OCI-M2 (cell line): ENCODE results near the gene HBP1.
"Not testable (repeated sequence)": the region's sequence is repeated elsewhere in the genome, so short reads cannot be mapped to it uniquely, and the experiment has no call there.

Source experiments
- DNase-seq: peaks from one replicate; lab custom pipeline; 2025; ENCODE audit not compliant: unreplicated experiment; lab: John Stamatoyannopoulos, UW

HBP1 gene

DNA sequence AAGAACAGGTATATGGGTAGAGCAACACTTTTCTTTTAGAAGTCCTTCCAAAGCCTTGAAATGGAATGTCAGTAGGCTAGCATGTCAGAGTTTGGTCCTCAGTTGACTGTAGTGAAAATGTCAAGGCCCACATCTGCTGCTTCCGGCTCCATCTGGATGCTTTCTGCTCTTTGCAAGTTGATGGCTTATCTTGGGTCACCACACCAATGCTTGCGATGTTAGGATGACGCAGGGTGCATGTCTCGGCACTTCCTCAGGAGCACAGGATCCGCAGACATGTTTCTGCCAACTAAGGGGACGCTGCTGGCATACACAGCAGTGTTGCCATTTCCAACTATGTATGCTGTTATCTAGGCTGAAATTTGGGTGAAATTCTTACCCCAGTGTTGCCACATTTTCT lies 14.0 kb upstream of the HBP1 start:
- no peak for DNase-seq

DNA sequence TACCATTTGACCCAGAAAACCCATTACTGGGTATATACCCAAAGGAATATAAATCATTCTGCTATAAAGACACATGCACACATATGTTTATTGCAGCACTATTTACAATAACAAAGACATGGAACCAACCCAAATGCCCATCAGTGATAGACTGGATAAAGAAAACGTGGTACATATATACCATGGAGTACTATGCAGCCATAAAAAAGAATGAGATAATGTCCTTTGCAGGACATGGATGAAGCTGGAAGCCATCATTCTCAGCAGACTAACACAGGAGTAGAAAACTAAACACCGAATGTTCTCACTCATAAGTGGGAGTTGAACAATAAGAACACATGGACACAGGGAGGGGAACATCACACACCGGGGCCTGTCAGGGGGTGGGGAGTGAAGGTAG lies 13.1 kb upstream of the HBP1 start:
- not testable (repeated sequence) for DNase-seq

DNA sequence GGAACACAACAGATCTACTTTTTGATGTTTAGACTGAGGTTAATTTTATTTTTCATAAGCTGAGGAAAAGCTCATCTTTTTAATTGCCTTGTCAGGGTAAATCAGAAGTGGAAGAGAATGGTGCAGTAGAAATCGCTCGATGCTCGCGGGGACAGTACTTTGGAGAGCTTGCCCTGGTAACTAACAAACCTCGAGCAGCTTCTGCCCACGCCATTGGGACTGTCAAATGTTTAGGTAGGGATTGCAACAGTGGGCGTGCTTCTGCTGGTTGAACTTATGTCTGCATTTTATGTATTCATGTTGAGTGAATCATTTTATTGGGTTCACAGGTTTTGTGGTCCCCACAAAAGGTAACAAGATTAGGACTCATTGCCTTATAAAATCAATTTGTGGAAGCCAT lies 11.7 kb upstream of the HBP1 start:
- DNase-seq: no peak

DNA sequence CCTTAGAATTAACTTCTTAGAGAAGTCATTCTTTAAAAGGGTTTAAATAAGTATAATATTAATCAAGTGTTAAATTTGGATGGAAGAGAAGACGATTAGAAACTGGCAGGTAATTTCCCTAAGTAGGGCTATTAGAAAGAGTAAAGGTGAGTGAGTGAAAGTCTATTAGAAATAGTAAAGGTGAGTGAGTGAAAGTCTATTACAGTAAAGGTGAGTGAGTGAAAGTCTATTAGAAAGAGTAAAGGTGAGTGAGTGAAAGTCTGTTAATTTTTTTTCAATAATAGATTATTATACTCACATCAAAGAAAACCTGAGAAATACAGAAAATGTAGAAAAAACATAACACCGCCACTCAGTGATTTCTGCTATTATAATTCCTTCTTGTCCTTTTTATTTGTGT lies 10.8 kb upstream of the HBP1 start:
- no peak for DNase-seq

DNA sequence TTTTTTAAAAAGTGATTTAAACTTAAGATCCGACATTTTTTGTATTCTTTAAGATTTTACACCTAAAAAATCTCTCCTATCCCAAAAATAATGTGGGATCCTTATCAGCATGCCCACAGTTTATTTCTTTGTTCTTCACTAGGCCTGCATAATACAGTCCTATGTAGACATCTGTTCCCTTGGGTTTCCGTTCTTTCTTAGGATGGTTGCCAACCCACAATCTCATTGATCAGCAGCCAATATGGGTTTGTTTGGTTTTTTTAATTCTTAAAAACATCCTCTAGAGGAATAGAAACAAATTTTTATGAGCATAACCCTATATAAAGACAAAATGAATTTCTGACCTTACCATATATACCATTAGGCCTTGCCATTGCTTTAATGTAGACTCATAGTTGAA lies 8.4 kb upstream of the HBP1 start:
- no peak for DNase-seq

DNA sequence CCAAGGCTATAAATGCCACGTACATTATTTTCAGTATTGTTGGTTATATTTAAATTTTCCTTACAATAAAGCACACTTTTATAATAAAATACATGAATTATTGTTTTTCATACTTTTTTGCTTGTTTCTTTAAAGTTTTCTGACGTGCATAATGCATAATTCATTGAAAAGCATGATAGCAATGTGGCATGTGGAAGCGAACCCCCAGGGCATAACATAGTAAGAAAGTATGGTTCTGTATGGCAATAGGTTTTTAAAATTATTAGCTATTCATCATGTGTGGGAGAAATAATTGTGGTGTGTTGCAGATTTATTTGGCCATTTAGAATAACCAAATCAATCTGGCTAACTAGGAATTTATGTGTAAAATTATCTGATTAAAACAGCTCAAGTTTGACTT lies 7.4 kb upstream of the HBP1 start:
- no peak for DNase-seq

DNA sequence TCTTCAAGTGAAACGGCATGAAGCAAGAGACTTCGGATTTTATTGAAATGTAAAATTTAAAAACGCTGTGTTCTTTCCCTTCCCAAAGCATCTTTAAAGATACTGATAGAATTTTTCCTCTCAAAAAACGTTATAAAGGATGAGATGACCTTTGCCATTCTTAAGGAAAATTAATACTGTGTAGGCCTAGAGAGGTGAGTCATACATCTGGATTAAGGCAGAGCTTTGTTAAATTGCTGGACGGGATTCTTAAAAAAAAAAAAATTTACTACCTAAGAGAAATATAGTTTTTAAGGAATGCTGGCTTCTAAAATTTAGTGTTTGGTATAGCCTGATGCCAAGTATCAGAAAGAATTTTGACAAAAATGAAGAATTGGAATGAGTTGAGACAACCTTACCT lies 6.3 kb upstream of the HBP1 start:
- no peak for DNase-seq

DNA sequence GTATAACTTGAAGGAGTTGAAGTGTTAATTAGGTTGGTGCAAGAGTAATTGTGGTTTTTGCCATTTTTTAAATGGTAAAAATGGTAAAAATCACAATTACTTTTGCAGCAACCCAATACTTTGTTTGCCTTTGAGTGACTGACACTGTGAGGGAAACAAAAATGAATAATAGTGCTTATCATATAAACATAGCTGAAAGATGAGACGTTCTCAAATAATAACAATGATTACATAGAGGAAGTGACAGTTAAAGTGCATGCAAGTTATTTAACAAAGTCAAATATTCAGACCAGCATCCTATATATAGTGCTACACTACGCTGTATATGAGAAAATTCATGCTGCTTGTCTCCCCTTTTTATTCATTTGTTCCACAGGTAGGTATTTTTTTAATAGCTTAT lies 4.7 kb upstream of the HBP1 start:
- DNase-seq: no peak

DNA sequence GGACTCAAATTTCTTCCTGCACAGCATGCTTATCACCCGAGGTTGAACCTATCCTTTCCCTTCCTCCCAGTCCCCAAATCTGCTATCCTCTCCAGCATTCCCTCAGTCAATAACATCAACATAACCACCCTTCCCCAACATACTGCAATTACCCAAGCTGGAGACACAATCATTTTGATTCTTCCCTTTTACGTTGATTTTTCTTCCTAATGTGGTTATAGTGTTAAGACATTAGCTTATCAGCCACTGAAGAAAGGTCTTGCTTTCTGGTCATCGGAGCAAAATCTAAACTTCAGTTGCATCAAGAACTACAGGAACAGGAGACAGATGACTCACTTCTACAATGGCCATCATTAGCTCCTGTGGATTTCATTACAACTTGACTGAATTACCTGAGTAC lies 3.5 kb upstream of the HBP1 start:
- DNase-seq: no peak

DNA sequence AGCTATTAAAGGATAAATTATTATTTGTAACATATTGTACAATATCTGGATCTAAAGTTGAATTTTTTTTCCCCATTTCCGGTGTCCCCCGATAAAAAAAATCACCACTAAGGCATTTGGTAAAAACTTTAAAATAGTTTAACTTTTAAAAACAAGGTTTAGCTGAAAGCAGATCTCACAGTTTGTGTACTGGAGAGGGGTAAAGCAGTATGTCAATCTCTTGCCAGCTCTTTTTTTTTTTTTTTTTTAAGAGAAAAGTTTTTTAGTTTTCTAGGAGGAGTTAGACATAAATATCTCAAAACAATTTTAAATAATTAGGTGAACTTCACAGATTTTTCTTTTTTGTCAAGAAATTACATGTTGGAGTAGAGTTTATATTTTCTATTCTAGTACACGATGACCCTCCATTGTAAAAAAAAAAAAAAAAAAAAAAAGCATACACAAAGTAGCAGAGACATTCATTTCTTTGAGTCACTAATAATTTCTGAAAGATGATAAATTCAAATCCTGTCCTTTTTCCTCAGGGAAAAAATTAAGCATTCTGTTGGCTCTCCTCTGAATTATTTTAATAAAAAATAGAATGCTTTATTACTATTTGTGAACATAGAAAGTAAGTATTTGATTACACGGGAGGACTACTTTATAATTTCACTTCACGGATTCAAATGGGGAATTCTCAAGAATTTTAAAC lies 1.9 kb upstream of the HBP1 start:
- DNase-seq: no peak

DNA sequence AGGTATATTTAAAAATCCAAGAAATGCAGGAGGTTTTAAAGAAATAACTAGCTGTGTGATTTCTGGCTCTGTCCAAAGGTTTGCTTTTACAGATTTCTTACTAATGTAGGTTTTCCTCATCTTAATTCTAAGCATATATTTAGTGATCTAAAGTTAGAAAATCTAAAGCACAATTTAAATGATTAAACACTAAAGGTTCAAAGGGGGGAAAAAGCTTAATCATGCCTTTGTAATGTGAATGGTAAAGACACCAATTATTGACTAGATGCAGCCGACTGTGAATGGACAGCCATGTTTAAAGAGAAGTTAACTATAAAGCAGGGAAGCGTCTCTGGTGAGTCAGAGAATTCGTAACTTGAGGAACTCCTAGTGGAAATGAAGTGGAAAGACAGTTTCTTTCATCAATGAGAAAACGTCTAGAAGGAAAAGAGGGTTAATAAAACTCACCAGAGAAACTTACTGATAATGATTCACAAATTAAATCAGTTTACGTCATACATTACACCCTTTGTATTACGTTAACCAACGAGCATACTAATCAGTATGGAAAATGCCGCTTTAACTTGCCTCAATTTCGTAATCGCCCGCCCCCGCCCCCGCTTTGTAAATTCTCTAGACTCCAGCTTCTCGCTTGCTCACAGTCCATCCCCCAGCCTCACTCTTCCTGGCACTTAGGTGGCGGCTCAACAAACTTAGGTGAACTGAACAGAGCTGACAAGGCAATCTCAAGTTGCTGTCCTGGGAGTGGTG lies 1.1 kb upstream of the HBP1 start:
- DNase-seq: no peak

DNA sequence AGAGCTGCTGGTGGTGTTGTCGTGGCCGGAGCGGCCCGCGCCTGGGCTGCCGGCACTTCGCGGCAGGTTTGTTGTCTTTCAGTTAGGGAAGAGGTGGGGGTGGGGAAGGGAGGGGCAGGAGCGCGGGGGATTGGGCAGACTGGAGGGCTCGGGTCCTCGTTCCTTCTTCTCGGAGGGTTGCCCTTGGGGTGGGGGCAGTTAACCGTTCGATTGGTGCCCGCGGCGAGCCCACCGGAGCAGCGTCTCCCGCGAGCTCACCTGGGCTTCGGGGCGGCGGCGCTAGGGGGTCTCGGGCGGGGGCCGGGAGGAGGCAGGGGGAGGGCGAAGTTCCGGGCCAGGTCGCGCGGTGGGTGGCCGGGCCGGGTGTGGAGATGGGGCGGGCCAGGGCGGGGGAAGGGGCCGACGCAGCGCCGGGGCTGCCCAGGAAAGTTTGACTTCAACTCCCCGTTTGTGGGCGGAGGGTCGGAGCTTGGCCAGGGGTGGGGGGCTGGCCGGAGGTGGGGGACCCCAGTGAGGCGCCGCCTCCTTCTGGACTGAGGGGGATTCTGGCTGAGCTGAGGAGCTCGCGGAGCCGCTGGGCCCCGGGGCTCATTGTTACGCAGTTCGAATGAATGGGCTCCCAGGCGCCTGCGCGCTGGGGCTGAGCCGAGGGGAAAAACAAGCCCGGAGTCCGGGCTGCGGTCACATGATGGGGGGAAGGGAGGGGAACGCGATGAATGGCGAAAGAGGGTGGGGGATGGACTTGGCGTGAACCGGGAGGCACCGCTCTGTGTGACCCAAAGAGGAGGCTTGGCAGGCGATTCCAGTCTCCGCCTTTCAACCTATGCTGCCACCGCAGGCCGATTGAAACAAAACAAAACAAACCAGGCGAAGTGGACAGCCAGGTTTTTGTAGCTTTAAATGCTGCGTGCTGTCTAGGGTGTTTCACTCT lies 582 bp downstream of the HBP1 start:
- peak; percentile 27 for DNase-seq

DNA sequence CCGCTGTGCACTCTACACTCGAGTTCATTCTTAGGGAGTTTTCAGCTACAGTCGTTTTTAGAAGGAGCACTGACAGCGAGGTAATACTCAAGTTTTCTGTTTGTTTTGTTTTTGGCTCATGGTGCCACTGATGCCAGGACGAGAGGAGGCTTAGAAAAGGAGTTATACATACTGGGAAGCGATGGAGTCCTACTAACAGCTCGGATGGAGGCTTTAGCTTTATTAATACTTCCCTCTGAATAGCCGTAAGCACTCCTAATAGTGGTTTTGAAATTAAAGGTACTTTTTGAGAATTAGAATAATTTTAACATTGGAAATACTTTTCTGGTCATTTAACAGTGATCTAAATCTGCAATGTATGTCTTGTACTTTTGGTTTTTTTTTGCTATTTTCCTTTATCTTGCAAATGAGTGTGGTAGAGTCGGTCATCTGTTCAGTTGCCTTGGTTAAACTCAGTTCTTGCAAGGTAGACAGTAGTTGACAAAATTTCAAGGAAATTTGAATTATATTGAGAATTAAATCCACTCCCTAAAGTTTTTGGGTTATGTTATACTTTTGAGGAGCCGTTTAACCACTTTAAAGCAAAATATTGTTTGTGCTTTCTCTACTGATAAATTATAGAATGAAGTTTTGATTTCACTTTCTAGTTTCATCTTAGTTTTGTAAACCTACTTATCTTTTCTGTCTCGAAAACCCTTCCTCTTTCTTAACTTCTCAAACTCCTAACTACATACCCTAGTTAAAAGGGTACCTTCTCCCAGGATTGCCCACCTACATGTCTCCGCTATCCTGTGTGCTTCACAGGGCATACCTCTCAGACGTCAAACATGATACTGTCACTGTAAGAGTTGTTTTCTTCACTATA lies 1.5 kb downstream of the HBP1 start:
- DNase-seq: no peak

DNA sequence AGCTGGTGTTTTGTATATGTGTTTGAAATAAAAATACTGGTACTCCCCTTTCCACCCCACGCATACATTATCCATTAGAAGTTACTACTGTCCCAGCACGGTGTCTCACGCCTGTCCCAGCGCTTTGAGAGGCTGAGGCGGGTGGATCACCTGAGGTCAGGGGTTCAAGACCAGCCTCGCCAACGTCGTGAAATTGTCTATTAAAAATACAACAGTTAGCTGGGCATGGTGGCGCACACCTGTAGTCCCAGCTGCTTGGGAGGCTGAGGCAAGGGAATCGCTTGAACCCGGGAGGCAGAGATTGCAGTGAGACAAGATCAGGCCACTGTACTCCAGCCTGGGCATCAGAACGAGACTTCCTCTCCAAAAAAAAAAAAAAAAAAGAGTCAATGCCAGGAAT lies 2.7 kb downstream of the HBP1 start:
- DNase-seq: no peak

DNA sequence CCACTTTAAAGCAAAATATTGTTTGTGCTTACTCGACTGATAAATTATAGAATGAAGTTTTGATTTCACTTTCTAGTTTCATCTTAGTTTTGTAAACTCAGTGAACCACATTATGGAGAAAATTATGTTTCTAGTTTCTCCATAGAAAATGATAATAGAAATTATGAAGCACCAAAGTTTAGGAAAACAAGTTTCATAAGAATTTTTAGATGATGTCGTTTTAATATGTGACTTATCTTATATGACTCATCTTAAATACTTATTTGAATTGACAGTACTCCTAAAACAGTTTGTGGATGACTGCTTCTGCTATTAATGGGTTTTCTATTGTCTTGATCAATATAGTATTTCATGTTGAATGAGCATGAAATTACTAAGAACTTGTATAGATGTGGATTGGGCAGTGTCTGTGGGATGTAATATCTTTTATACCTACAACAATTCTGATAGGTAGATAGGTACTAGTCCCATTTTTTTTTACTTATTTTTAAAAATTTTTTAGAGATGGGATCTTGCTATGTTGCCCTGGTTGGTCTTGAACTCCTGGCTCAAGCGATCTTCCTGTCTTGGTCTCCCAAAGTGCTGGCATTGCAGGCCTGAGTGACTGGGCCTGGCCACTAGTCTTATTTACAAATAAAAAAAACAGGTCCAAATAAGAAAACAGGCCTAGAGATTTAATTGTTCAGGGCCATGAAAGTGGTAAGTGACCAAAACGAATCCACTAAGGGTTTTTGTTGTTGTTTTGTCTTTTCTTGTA lies 3.7 kb downstream of the HBP1 start:
- DNase-seq: no peak

DNA sequence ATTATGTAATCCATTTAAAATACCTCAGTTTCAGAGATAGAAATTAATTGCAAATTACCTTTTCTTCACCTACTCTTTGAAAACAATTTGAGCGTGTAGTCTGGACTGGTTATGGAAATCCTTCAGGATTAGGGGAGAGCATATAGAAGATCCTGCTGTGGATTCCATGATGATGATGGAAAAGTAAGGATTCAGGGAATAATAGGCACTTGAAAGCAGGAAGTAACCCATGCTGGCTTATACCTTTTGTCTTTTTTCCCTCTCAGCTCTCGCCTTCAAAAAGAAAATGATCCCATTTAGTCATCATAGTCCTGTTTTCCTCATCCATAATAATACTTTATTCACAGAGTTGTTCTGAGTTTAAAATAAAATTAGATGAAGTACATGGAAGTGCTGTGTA lies 4.4 kb downstream of the HBP1 start:
- DNase-seq: no peak

DNA sequence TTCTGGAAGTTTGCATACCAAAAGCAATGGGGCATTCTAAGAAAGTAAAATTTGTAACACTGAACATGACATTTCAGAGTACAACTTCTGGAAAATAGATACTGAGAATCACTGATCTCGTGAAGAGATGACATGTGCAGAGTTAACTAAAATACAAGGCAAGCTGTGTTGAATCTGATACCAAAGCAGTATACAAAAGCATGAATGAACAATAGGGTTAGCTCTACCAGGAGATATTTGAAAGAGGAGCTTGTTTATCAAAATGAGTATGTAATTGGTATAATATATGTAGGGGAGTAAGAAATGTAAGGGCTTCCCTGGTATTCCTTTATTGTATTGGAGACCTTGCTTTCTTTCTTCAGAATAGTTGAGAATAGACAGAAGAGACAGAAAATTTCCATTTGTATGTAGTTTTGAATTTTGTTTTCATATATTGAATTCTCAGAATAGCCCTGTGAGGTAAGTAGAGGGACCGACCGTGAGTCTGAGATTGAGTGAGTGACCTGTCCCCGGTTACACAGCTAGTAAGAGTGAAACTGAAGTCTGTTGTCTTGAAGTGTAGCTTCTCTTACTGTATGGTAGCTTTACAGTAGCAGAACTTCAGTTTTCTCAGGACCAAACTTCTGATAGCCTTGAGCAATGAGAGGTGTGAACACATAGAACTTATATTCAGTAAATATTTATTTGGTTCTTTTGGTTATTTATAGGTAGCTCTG lies 5.0 kb downstream of the HBP1 start:
- no peak for DNase-seq

DNA sequence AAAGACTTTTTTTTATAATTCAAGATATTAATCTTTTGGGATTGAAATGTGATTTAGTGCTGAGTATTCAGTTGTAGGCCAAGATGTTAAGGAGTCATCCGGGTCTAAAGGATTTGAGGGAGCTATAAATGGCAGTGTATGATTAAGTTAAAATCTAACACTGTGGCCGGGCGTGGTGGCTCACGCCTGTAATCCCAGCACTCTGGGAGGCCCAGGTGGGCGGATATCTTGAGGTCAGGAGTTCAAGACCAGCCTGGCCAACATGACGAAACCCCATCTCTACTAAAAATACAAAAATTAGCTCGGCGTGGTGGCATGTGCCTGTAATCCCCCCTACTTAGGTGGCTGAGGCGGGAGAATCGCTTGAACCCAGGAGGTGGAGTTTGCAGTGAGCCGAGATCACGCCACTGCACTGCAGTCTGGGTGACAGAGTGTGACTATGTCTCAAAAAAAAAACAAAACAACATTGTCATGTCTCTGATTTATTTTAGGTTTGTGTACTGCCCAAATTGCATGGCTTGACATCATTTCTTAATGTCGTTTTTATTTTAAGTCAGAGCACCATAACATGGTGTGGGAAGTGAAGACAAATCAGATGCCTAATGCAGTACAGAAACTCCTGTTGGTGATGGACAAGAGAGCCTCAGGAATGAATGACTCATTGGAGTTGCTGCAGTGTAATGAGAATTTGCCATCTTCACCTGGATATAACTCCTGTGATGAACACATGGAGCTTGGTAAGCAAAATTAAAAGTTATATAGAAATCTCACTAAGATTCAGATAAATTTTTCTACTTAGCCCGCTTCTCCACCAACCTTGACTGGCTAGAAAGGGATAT lies 10.7 kb downstream of the HBP1 start:
- no peak for DNase-seq

DNA sequence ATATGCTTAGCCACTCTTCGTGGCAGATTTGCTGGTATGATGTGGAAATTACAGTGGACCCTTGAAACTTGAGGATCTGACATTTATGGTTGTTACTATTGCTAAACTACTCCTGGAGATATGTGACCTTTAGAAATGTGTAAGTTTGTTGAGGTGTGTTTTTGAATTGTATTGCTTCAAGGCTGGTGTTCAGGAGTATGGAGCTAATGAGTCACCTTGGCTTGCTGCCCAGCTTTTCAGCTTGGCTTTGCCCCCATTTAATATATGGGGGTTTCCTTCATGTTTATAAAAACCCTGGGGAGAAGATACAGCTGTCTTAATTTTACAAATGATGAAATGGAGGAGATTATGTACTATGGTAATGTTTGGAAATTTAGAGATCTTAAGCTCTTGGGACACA lies 11.6 kb downstream of the HBP1 start:
- no peak for DNase-seq
